ENCODE results near the gene BTN1A1.

BTN1A1 gene

GRCh38 chr6:26468829-26469228 is 31.3 kb upstream of the BTN1A1 start:
- ChIA-PET CTCF (interaction anchor here (1.3 kb wide), 1 partner anchor 27 kb away, joined by 3 read pairs; no protein-coding TSS in a partner anchor), POLR2A (no interaction called here)
- DNase-seq (ENCODE audit: extremely low spot score), result no peak
- TF ChIP-seq CTCF (IDR thresholded peaks at IDR 0.05; ENCODE audit: control extremely low read depth, extremely low read depth, low read depth, missing control alignments), result no peak

- DNase-seq (ENCODE audit: extremely low spot score), result no peak
- TF ChIP-seq CTCF (IDR thresholded peaks at IDR 0.05; ENCODE audit: control extremely low read depth, extremely low read depth, low read depth, missing control alignments), result no peak
- CTCF ChIA-PET, result interaction anchor here (1.1 to 1.4 kb wide), 3 partner anchors 9 to 25 kb away, joined by 3 to 4 read pairs (median 3); no protein-coding TSS in a partner anchor
- POLR2A ChIA-PET, result no interaction called here
Measured at GRCh38 chr6:26470643-26471042, 29.5 kb upstream of the BTN1A1 start.

- DNase-seq (ENCODE audit: extremely low spot score), result no peak
- CTCF ChIA-PET, result interaction anchor here (1.0 to 3.1 kb wide), 4 partner anchors 10 to 22 kb away, joined by 3 to 13 read pairs (median 7); no protein-coding TSS in a partner anchor
- POLR2A ChIA-PET, result no interaction called here
- no peak for TF ChIP-seq CTCF (IDR thresholded peaks at IDR 0.05; ENCODE audit: control extremely low read depth, extremely low read depth, low read depth, missing control alignments)
Measured at GRCh38 chr6:26471970-26472369, 28.1 kb upstream of the BTN1A1 start.

GRCh38 chr6:26472549-26473290 is 27.4 kb upstream of the BTN1A1 start:
- no peak for DNase-seq (ENCODE audit: extremely low spot score)
- TF ChIP-seq CTCF (IDR thresholded peaks at IDR 0.05; ENCODE audit: control extremely low read depth, extremely low read depth, low read depth, missing control alignments), result no peak
- POLR2A ChIA-PET, result no interaction called here
- CTCF ChIA-PET, result interaction anchor here (1.0 to 3.1 kb wide), 5 partner anchors 11 to 64 kb away, joined by 3 to 13 read pairs (median 3); no protein-coding TSS in a partner anchor

GRCh38 chr6:26473429-26473757 is 26.7 kb upstream of the BTN1A1 start:
- no peak for DNase-seq (ENCODE audit: extremely low spot score)
- ChIA-PET CTCF (interaction anchor here (1.3 to 3.1 kb wide), 6 partner anchors 11 to 127 kb away, joined by 3 to 13 read pairs (median 5); no protein-coding TSS in a partner anchor), POLR2A (interaction anchor here (1.0 to 1.1 kb wide), 2 partner anchors 9 to 48 kb away, joined by 3 read pairs; no protein-coding TSS in a partner anchor)
- no peak for TF ChIP-seq CTCF (IDR thresholded peaks at IDR 0.05; ENCODE audit: control extremely low read depth, extremely low read depth, low read depth, missing control alignments)

GRCh38 chr6:26473758-26474438 is 26.2 kb upstream of the BTN1A1 start:
- DNase-seq (ENCODE audit: extremely low spot score), result peak; percentile 81
- CTCF ChIA-PET, result interaction anchor here (0.8 to 3.1 kb wide), 8 partner anchors 11 to 128 kb away, joined by 3 to 13 read pairs (median 4); no protein-coding TSS in a partner anchor
- POLR2A ChIA-PET, result interaction anchor here (0.7 to 1.1 kb wide), 3 partner anchors 9 to 64 kb away, joined by 3 read pairs; no protein-coding TSS in a partner anchor
- TF ChIP-seq CTCF (IDR thresholded peaks at IDR 0.05; ENCODE audit: control extremely low read depth, extremely low read depth, low read depth, missing control alignments), result no peak

Measured in GM10248 (cell line).